ENCODE results near the gene GAK. TPM values are rescaled to one million over a fixed set of nuclear protein-coding genes. Genes with fewer than 3 reads are reported as not detected.

The GAK gene
- total RNA-seq, 1 donor from 2014 or later: 86.9 TPM

- H3K9ac ChIP-seq (ENCODE audit: low read length): no peak overlapping the region
- no peaks in the 10 kb centered on the region for H3K9me3 ChIP-seq (ENCODE audit: insufficient read depth, low read depth, low read length)
- peaks cover 7% of the 10 kb centered on the region for H3K36me3 Mint-ChIP-seq (ENCODE audit: low read depth, unreplicated experiment)
- H3K27me3 Mint-ChIP-seq (ENCODE audit: low read depth, unreplicated experiment): peaks cover 3% of the 10 kb centered on the region
- no peak overlapping the region for H3K4me2 ChIP-seq (ENCODE audit: low read length)
- no peaks in the 10 kb centered on the region for H3K36me3 ChIP-seq (ENCODE audit: insufficient read depth, low read length)
- H3K27me3 ChIP-seq (ENCODE audit: insufficient read depth, low read length): no peaks in the 10 kb centered on the region
- H3K27ac ChIP-seq (ENCODE audit: low read depth, low read length): no peak overlapping the region
- DNase-seq (ENCODE audit: low read depth): no peak
- H3K79me2 ChIP-seq (ENCODE audit: insufficient read depth, low read length): no peaks in the 10 kb centered on the region
- no peak for TF ChIP-seq EZH2 (IDR thresholded peaks at IDR 0.05; ENCODE audit: insufficient read depth, low read length)
- TF ChIP-seq CTCF (IDR thresholded peaks at IDR 0.05; ENCODE audit: insufficient read depth, low read depth, low read length): no peak
- FAIRE-seq: no peak
- no peaks in the 10 kb centered on the region for H3K4me1 ChIP-seq (ENCODE audit: insufficient read depth, low read length)
- no peak overlapping the region for H3K4me3 ChIP-seq (ENCODE audit: insufficient read depth, low read depth, low read length)
- H4K20me1 ChIP-seq (ENCODE audit: insufficient read depth, low read length): peaks cover 31% of the 10 kb centered on the region
- H2AFZ ChIP-seq (ENCODE audit: low read depth, low read length): no peak overlapping the region
- no peaks in the 10 kb centered on the region for H3K9me3 Mint-ChIP-seq (ENCODE audit: unreplicated experiment)
- H3K4me3 Mint-ChIP-seq (ENCODE audit: unreplicated experiment): no peak overlapping the region
- no peak overlapping the region for H3K27ac Mint-ChIP-seq (ENCODE audit: unreplicated experiment)
- no peaks in the 10 kb centered on the region for H3K4me1 Mint-ChIP-seq (ENCODE audit: low read depth, unreplicated experiment)
Measured at GRCh38 chr4:951186-951585, 19.1 kb upstream of the GAK start.

GRCh38 chr4:950136-951020, 18.3 kb upstream of the GAK start:
- no peak for TF ChIP-seq EZH2 (IDR thresholded peaks at IDR 0.05; ENCODE audit: insufficient read depth, low read length)
- no peak for TF ChIP-seq CTCF (IDR thresholded peaks at IDR 0.05; ENCODE audit: insufficient read depth, low read depth, low read length)
- no peaks in the 10 kb centered on the region for H3K9me3 ChIP-seq (ENCODE audit: insufficient read depth, low read depth, low read length)
- no peak overlapping the region for H3K4me2 ChIP-seq (ENCODE audit: low read length)
- H3K36me3 ChIP-seq (ENCODE audit: insufficient read depth, low read length): no peaks in the 10 kb centered on the region
- H3K79me2 ChIP-seq (ENCODE audit: insufficient read depth, low read length): no peaks in the 10 kb centered on the region
- H3K27me3 Mint-ChIP-seq (ENCODE audit: low read depth, unreplicated experiment): peaks cover 3% of the 10 kb centered on the region
- H3K9me3 Mint-ChIP-seq (ENCODE audit: unreplicated experiment): no peaks in the 10 kb centered on the region
- H4K20me1 ChIP-seq (ENCODE audit: insufficient read depth, low read length): peaks cover 39% of the 10 kb centered on the region
- no peak overlapping the region for H3K27ac ChIP-seq (ENCODE audit: low read depth, low read length)
- no peak overlapping the region for H3K4me3 Mint-ChIP-seq (ENCODE audit: unreplicated experiment)
- H3K4me1 ChIP-seq (ENCODE audit: insufficient read depth, low read length): peaks cover 5% of the 10 kb centered on the region
- H3K4me1 Mint-ChIP-seq (ENCODE audit: low read depth, unreplicated experiment): peaks cover 4% of the 10 kb centered on the region
- FAIRE-seq: no peak
- peaks cover 7% of the 10 kb centered on the region for H3K36me3 Mint-ChIP-seq (ENCODE audit: low read depth, unreplicated experiment)
- DNase-seq (ENCODE audit: low read depth): no peak
- no peaks in the 10 kb centered on the region for H3K27me3 ChIP-seq (ENCODE audit: insufficient read depth, low read length)
- H3K27ac Mint-ChIP-seq (ENCODE audit: unreplicated experiment): no peak overlapping the region
- H2AFZ ChIP-seq (ENCODE audit: low read depth, low read length): no peak overlapping the region
- no peak overlapping the region for H3K4me3 ChIP-seq (ENCODE audit: insufficient read depth, low read depth, low read length)
- H3K9ac ChIP-seq (ENCODE audit: low read length): no peak overlapping the region

- Histone ChIP-seq H3K79me2 (ENCODE audit: insufficient read depth, low read length) (no peaks in the 10 kb centered on the region), H3K4me2 (ENCODE audit: low read length) (no peak overlapping the region), H3K4me1 (ENCODE audit: insufficient read depth, low read length) (peaks cover 7% of the 10 kb centered on the region), H3K27ac (ENCODE audit: low read depth, low read length) (no peak overlapping the region), H3K4me3 (ENCODE audit: insufficient read depth, low read depth, low read length) (no peak overlapping the region), H4K20me1 (ENCODE audit: insufficient read depth, low read length) (peaks cover 46% of the 10 kb centered on the region), H3K9me3 (ENCODE audit: insufficient read depth, low read depth, low read length) (no peaks in the 10 kb centered on the region), H3K9ac (ENCODE audit: low read length) (no peak overlapping the region), H3K27me3 (ENCODE audit: insufficient read depth, low read length) (no peaks in the 10 kb centered on the region), H3K36me3 (ENCODE audit: insufficient read depth, low read length) (no peaks in the 10 kb centered on the region), H2AFZ (ENCODE audit: low read depth, low read length) (no peak overlapping the region)
- peaks cover 6% of the 10 kb centered on the region for H3K36me3 Mint-ChIP-seq (ENCODE audit: low read depth, unreplicated experiment)
- H3K27ac Mint-ChIP-seq (ENCODE audit: unreplicated experiment): no peak overlapping the region
- H3K27me3 Mint-ChIP-seq (ENCODE audit: low read depth, unreplicated experiment): peaks cover 3% of the 10 kb centered on the region
- H3K9me3 Mint-ChIP-seq (ENCODE audit: unreplicated experiment): no peaks in the 10 kb centered on the region
- FAIRE-seq (no peak), DNase-seq (ENCODE audit: low read depth) (no peak)
- peaks cover 8% of the 10 kb centered on the region for H3K4me1 Mint-ChIP-seq (ENCODE audit: low read depth, unreplicated experiment)
- H3K4me3 Mint-ChIP-seq (ENCODE audit: unreplicated experiment): no peak overlapping the region
- TF ChIP-seq CTCF (IDR thresholded peaks at IDR 0.05; ENCODE audit: insufficient read depth, low read depth, low read length) (no peak), EZH2 (IDR thresholded peaks at IDR 0.05; ENCODE audit: insufficient read depth, low read length) (no peak)
Measured at GRCh38 chr4:949656-950055, 17.5 kb upstream of the GAK start.

Measured in astrocyte (in vitro differentiated cells and primary cell).